SK-N-MC (cell line): ENCODE data around the gene MAP3K5.

ENCODE experiments used
- DNase-seq: peaks from one replicate; pipeline ENCODE4 v3.0.0-alpha.2; 2011; ENCODE audit warnings: low read depth, low spot score
- H3K27ac ChIP-seq: fragments of 200-600 bp; sonication (generic); 2 replicates; pipeline ENCODE4 v1.5.1; 2016; ENCODE audit warnings: mixed run types
- H3K36me3 ChIP-seq: fragments of 200-600 bp; sonication (generic); 2 replicates; pipeline ENCODE4 v1.6.1; 2017; ENCODE audit warnings: antibody characterized with exemption, low read length, mixed read lengths; ENCODE audit not compliant: insufficient read depth
- H3K4me3 ChIP-seq: fragments of 200-600 bp; sonication (generic); 2 replicates; pipeline ENCODE4 v1.5.1; 2016
- H3K9ac ChIP-seq: fragments of 200-600 bp; sonication (generic); 2 replicates; pipeline ENCODE4 v1.8.0; 2017; ENCODE audit warnings: mixed run types, mixed read lengths; ENCODE audit not compliant: insufficient read length
- H3K9me3 ChIP-seq: fragments of 200-600 bp; sonication (generic); 2 replicates; pipeline ENCODE4 v1.6.1; 2017; ENCODE audit warnings: low read depth, mild to moderate bottlenecking, antibody characterized with exemption, low read length, moderate library complexity, mixed read lengths
- EZH2 ChIP-seq: fragments of 200-600 bp; sonication (generic); IDR thresholded peaks from one replicate; pipeline ENCODE4 v1.6.1; 2017; ENCODE audit warnings: antibody characterized with exemption
- FOXP2 ChIP-seq: optimal IDR thresholded peaks from 2 replicates; pipeline ENCODE3; 2011; ENCODE audit warnings: mild to moderate bottlenecking, moderate library complexity; ENCODE audit not compliant: insufficient read depth; ENCODE audit errors: extremely low read length, control extremely low read depth
- POLR2AphosphoS5 ChIP-seq: IDR thresholded peaks from 2 replicates; pipeline ENCODE4 v1.6.1; 2012; ENCODE audit warnings: mild to moderate bottlenecking, low read depth, low read length, borderline replicate concordance

MAP3K5 gene

GRCh38 chr6:136510299-136510698 lies 282.0 kb downstream of the MAP3K5 start:
- DNase-seq = no peak
- Histone ChIP-seq H3K9ac (no peak overlapping the region), H3K27ac (no peak overlapping the region), H3K4me3 (no peak overlapping the region), H3K36me3 (no peaks in the 10 kb centered on the region), H3K9me3 (no peaks in the 10 kb centered on the region)
- TF ChIP-seq POLR2AphosphoS5 = no peak
- no peak for TF ChIP-seq FOXP2
- no peak for TF ChIP-seq EZH2

- Histone ChIP-seq H3K4me3 (no peak overlapping the region), H3K9ac (no peak overlapping the region), H3K9me3 (no peaks in the 10 kb centered on the region), H3K36me3 (no peaks in the 10 kb centered on the region), H3K27ac (no peak overlapping the region)
- no peak for DNase-seq
- TF ChIP-seq POLR2AphosphoS5 (no peak), EZH2 (no peak)
These were observed 283.4 kb downstream of the MAP3K5 start for GRCh38 chr6:136508725-136509392.
